ENCODE measurements around the gene EGR4.

Gene EGR4

GRCh38 chr2:73289304-73289703, 4.0 kb downstream of the EGR4 start:
- TF ChIP-seq ZNF565 (CRISPR knock-in tag; conservative IDR thresholded peaks at IDR 0.05; ENCODE audit: low read depth) (no peak), PATZ1 (CRISPR knock-in tag; IDR thresholded peaks at IDR 0.05; ENCODE audit: borderline replicate concordance) (no peak), TSHZ2 (CRISPR knock-in tag; IDR thresholded peaks at IDR 0.05) (no peak), RARB (CRISPR knock-in tag; IDR thresholded peaks at IDR 0.05) (no peak), BACH2 (CRISPR knock-in tag; IDR thresholded peaks at IDR 0.05; ENCODE audit: borderline replicate concordance) (no peak), CREB5 (CRISPR knock-in tag; IDR thresholded peaks at IDR 0.05; ENCODE audit: low read depth) (no peak)

GRCh38 chr2:73286134-73286655, 7.2 kb downstream of the EGR4 start:
- no peak for TF ChIP-seq PATZ1 (CRISPR knock-in tag; IDR thresholded peaks at IDR 0.05; ENCODE audit: borderline replicate concordance)
- TF ChIP-seq POU6F1 (CRISPR knock-in tag; IDR thresholded peaks at IDR 0.05; ENCODE audit: borderline replicate concordance, low read depth), result no peak
- TF ChIP-seq ZNF70 (CRISPR knock-in tag; IDR thresholded peaks at IDR 0.05), result no peak
- TF ChIP-seq TCF4 (CRISPR knock-in tag; IDR thresholded peaks at IDR 0.05; ENCODE audit: borderline replicate concordance), result no peak
- TF ChIP-seq ZNF8 (CRISPR knock-in tag; IDR thresholded peaks at IDR 0.05), result no peak
- no peak for TF ChIP-seq SNAI2 (CRISPR knock-in tag; IDR thresholded peaks at IDR 0.05)
- no peak for TF ChIP-seq CREB5 (CRISPR knock-in tag; IDR thresholded peaks at IDR 0.05; ENCODE audit: low read depth)
- no peak for TF ChIP-seq ISL1 (CRISPR knock-in tag; IDR thresholded peaks at IDR 0.05)
- TF ChIP-seq ARNTL (CRISPR knock-in tag; IDR thresholded peaks at IDR 0.05; ENCODE audit: borderline replicate concordance, low read depth), result no peak
- no peak for TF ChIP-seq ZC3H10 (CRISPR knock-in tag; IDR thresholded peaks at IDR 0.05)
- no peak for TF ChIP-seq ZNF565 (CRISPR knock-in tag; conservative IDR thresholded peaks at IDR 0.05; ENCODE audit: low read depth)
- TF ChIP-seq BACH2 (CRISPR knock-in tag; IDR thresholded peaks at IDR 0.05; ENCODE audit: borderline replicate concordance), result no peak
- TF ChIP-seq ZFP3 (CRISPR knock-in tag; IDR thresholded peaks at IDR 0.05), result no peak
- TF ChIP-seq RARB (CRISPR knock-in tag; IDR thresholded peaks at IDR 0.05), result no peak
- no peak for ATAC-seq

More at GRCh38 chr2:73289304-73289703, 4.0 kb downstream of the EGR4 start:
- ATAC-seq, result no peak

GRCh38 chr2:73285159-73285739, 8.1 kb downstream of the EGR4 start:
- no peak for ATAC-seq
- TF ChIP-seq SNAI2 (CRISPR knock-in tag; IDR thresholded peaks at IDR 0.05) (no peak), CREB5 (CRISPR knock-in tag; IDR thresholded peaks at IDR 0.05; ENCODE audit: low read depth) (no peak), RARB (CRISPR knock-in tag; IDR thresholded peaks at IDR 0.05) (no peak), ZFP3 (CRISPR knock-in tag; IDR thresholded peaks at IDR 0.05) (no peak)
